Left lung (tissue), 10 donors: Measurements from ENCODE around the gene SCUBE1. TPM values are rescaled to one million over a fixed set of nuclear protein-coding genes. Genes with fewer than 3 reads are reported as not detected.

Experiments
- ATAC-seq: fragments of 200-7000 bp; cut with Tn5 transposase; one replicate; pipeline ENCODE4 v1.9.1; 2020; ENCODE audit warnings: moderate library complexity
- DNase-seq, 4 donors: peaks; one replicate each; pipeline ENCODE4 v3.0.0-alpha.2; 2013 to 2020
- H3K27ac ChIP-seq, 2 donors: fragments of 200-600 bp; sonication (generic) in 1 of 2; one replicate each; pipeline versions ENCODE4 v1.5.0 to v1.8.0; 2020 to 2021
- H3K27me3 ChIP-seq, 2 donors: fragments of 200-600 bp; sonication (generic) in 1 of 2; one replicate each; pipeline versions ENCODE4 v1.5.0 to v1.8.0; 2020 to 2021
- H3K36me3 ChIP-seq, 2 donors: fragments of 200-600 bp; sonication (generic) in 1 of 2; one replicate each; pipeline versions ENCODE4 v1.5.0 to v1.8.0; 2020 to 2021
- H3K4me1 ChIP-seq, 2 donors: fragments of 200-600 bp; one replicate each; pipeline ENCODE4 v1.8.0; 2021
- H3K4me3 ChIP-seq, 2 donors: fragments of 200-600 bp; sonication (generic) in 1 of 2; one replicate each; pipeline versions ENCODE4 v1.5.0 to v1.8.0; 2020 to 2021; ENCODE audit warnings: mild to moderate bottlenecking in 1 of 2
- H3K9me3 ChIP-seq, 2 donors: fragments of 200-600 bp; sonication (generic) in 1 of 2; one replicate each; pipeline versions ENCODE4 v1.5.0 to v1.8.0; 2020 to 2021
- CTCF ChIP-seq, 2 donors: fragments of 200-600 bp; sonication (generic) in 1 of 2; IDR thresholded peaks; one replicate each; pipeline versions ENCODE4 v1.5.0 to v1.8.0; 2021; ENCODE audit warnings: antibody characterized with exemption in 2 of 2
- intact Hi-C, 2 donors: fragments of 100-400 bp; cut with DNase I; formaldehyde crosslinking; loops; one replicate each; pipeline versions ENCODE4 v1.11.2 to v1.14.2; 2022
- polyA plus RNA-seq, 6 donors: library from polyadenylated mRNA; unstranded; fragments of 120-200 nt; gene quantifications; one replicate each; pipeline ENCODE4 v1.2.1, GENCODE V29; 2013; ENCODE audit not compliant: insufficient read length in 6 of 6
- total RNA-seq, 2 donors: library from RNA; stranded (reverse); fragmentation: NEBNext Ultra II Directional; extraction: Animal tissue kit (Norgen Biotek cat#: 25700); gene quantifications; one replicate each; pipeline ENCODE4 v1.2.1, GENCODE V29; 2021
- donor health status: DM: no; HTN: yes; CAD: no.
- donor health status: DM: no; HTN: no; CAD: no.

The SCUBE1 gene
- total and polyA plus RNA-seq, 8 donors = 1.1 to 5.0 (median 2.0) TPM

- intact Hi-C loops = loop anchor here in 1 of 2 donors (5.0 to 10.0 kb wide), 3 partner anchors 115 to 495 kb away; no protein-coding TSS in a partner anchor
- Histone ChIP-seq H3K4me1 (peaks cover 0 to 7% of the 10 kb centered on the region in 2 donors), H3K27me3 (peaks cover 0 to 42% of the 10 kb centered on the region in 2 donors), H3K9me3 (no peaks in the 10 kb centered on the region), H3K27ac (no peak overlapping the region), H3K36me3 (no peaks in the 10 kb centered on the region), H3K4me3 (no peak overlapping the region)
- no peak for ATAC-seq
- DNase-seq = peak in 1 of 4 donors; percentile 14
- TF ChIP-seq CTCF (IDR thresholded peaks at IDR 0.05) = no peak
These were observed 46.2 kb upstream of the SCUBE1 start for GRCh38 chr22:43389227-43389836.

- no peaks in the 10 kb centered on the region for H3K36me3 ChIP-seq
- no peaks in the 10 kb centered on the region for H3K9me3 ChIP-seq
- ATAC-seq = peak; percentile 84
- H3K27me3 ChIP-seq = peaks cover 0 to 42% of the 10 kb centered on the region in 2 donors
- H3K4me1 ChIP-seq = peaks cover 0 to 7% of the 10 kb centered on the region in 2 donors
- intact Hi-C loops = loop anchor here in 1 of 2 donors (5.0 to 10.0 kb wide), 3 partner anchors 114 to 496 kb away; no protein-coding TSS in a partner anchor
- H3K27ac ChIP-seq = no peak overlapping the region
- peak; percentile 96 to 97 for TF ChIP-seq CTCF (IDR thresholded peaks at IDR 0.05)
- no peak overlapping the region for H3K4me3 ChIP-seq
- peak in 3 of 4 donors; percentile 68 to 96 (median 71) for DNase-seq
These were observed 45.3 kb upstream of the SCUBE1 start for GRCh38 chr22:43388420-43388851.

- Histone ChIP-seq H3K9me3 (no peaks in the 10 kb centered on the region), H3K4me1 (peaks cover 0 to 7% of the 10 kb centered on the region in 2 donors), H3K4me3 (no peak overlapping the region), H3K27me3 (peaks cover 0 to 42% of the 10 kb centered on the region in 2 donors), H3K27ac (no peak overlapping the region), H3K36me3 (no peaks in the 10 kb centered on the region)
- intact Hi-C loops = loop anchor here in 1 of 2 donors (5.0 to 10.0 kb wide), 3 partner anchors 113 to 497 kb away; no protein-coding TSS in a partner anchor
- peak in 1 of 4 donors; percentile 11 for DNase-seq
- ATAC-seq = no peak
- no peak for TF ChIP-seq CTCF (IDR thresholded peaks at IDR 0.05)
These were observed 44.6 kb upstream of the SCUBE1 start for GRCh38 chr22:43387815-43388214.

- H3K4me1 ChIP-seq = peaks cover 0 to 12% of the 10 kb centered on the region in 2 donors
- no peaks in the 10 kb centered on the region for H3K9me3 ChIP-seq
- peak; percentile 97 for ATAC-seq
- H3K27ac ChIP-seq = no peak overlapping the region
- TF ChIP-seq CTCF (IDR thresholded peaks at IDR 0.05) = peak; percentile 85 to 87
- H3K36me3 ChIP-seq = no peaks in the 10 kb centered on the region
- intact Hi-C loops = loop anchor here in 1 of 2 donors (5.0 to 10.0 kb wide), 3 partner anchors 111 to 499 kb away; no protein-coding TSS in a partner anchor
- H3K27me3 ChIP-seq = peaks cover 0 to 42% of the 10 kb centered on the region in 2 donors
- DNase-seq = peak; percentile 79 to 95 (median 87)
- H3K4me3 ChIP-seq = no peak overlapping the region
These were observed 42.8 kb upstream of the SCUBE1 start for GRCh38 chr22:43385770-43386641.
